Right kidney (tissue), 1 donor: Measurements from ENCODE around the gene ACTR1A.
"Not testable (repeated sequence)": the region's sequence is repeated elsewhere in the genome, so short reads cannot be mapped to it uniquely, and the experiment has no call there.

ENCODE experiments used
- DNase-seq: peaks from one replicate; pipeline ENCODE4 v3.0.0-alpha.2; 2016

ACTR1A gene

DNA sequence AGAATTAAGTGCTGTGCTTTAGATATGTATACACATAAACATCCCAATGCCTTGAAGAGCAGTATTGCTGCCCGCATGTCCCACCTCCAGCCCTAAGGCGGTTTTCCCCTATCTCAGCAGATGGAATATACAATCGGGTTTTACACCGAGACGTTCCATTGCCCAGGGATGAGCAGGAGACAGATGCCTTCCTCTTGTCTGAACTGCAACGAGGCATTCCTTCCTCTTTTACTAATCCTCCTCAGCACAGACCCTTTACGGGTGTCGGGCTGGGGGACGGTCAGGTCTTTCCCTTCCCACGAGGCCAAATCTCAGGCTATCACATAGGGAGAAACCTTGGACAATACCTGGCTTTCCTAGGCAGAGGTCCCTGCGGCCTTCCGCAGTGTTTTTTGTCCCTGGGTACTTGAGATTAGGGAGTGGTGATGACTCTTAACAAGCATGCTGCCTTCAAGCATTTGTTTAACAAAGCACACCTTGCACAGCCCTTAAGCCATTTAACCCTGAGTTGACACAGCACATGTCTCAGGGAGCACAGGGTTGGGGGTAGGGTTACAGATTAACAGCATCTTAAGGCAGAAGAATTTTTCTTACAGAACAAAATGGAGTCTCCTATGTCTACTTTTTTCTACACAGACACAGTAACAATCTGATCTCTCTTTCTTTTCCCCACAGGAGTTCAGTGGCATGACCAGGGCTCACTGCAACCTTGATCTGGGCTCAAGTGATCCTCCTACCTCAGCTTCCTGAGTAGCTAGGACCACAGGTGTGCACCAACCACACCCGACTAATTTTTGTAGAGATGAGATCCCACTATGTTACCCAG is 47.6 kb downstream of the ACTR1A start:
- not testable (repeated sequence) for DNase-seq

GRCh38 chr10:102453502-102453901 is 49.0 kb downstream of the ACTR1A start:
- DNase-seq = no peak

DNA sequence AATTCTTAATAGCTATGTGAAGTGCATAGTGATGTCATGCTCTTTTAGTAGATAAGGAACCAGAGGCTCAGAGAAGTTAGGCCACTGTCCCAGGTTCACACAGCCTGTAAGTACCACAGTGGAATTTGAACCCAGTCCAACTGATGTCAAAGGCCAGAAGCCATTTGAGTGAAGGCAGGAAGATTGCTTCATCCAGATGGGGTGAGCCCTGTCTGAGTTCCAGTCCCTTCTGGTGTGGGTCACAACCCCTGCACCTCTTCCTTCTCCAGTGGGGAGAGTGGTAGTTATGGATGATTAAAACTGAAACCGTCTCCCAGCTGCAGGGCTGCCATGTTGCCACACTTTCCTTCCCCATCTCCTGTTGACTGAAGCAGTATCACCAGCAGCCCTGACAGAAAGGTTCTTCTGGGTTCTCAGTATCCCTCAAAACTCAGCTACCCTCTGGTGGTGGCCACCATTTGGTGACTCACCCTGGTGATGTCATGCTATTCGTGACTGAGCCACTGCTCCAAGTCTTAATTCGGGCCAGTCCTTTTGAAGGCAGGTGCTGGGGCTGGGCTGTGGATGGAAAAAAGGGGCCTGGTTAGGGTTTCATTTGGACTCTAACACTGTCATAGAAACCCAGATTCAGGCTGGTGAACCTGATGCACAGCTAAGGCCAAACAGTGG is 49.7 kb downstream of the ACTR1A start:
- DNase-seq = no peak

- DNase-seq = no peak
These were observed 51.2 kb downstream of the ACTR1A start, which contains the start of gene C10orf95 for GRCh38 chr10:102451105-102451969. Gene C10orf95, minus strand, starts transcription at chr10:102451543. Its CDS starts 450 bp downstream, at chr10:102451093.

GRCh38 chr10:102450374-102451104 is 52.0 kb downstream of the ACTR1A start:
- DNase-seq = peak; percentile 86

DNA sequence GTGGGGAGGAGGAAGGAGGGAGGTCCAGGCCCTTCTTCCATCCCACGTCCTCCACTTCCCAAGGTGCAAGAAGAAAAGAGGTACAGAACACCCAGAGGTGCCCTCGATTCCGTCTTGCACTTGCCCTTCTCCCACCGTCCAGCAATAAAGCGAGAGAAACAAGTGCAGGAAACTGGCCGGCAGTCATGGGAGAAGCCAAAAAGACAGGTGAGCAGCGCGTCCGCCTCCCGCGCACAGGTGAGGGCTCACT is 52.5 kb downstream of the ACTR1A start:
- no peak for DNase-seq

DNA sequence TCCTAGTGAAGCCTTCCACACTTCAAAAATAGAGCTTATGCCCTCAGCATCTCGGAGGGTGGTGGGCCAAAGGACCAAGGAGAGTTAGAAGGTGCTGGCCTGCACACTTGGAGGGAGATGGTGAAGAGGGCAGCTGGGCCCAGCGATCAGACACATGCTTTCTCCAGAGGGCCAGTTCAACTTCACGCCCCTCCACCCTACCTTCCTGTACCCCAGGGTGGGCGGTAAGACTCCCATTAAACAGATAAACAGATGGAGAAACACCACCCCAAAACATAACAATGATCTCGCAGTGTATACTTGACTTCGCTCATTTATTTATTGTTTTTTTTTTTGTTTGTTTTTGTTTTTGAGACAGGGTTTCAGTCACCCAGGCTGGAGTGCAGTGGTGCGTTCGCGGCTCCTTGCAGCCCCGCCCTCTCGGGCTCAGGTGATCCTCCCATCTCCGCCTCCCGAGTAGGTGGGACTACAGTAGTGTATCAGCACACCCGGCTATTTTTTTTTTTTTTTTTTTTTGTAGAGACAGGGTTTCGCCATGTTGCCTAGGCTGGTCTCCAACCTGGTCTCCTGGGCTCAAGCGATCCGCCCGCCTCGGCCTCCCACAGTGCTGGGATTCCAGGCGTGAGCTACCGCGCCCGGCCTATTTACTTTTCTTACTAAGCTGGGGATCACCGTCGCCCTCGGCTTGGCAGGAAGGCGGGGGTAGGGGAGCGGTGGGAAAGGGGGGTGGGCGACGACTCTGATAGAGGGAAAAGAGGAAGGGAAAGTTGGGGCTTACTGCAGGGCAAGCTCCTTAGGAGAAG is 53.0 kb downstream of the ACTR1A start:
- peak; percentile 61 for DNase-seq

GRCh38 chr10:102444851-102445250 is 57.7 kb downstream of the ACTR1A start:
- no peak for DNase-seq

GRCh38 chr10:102438374-102438773 is 64.1 kb downstream of the ACTR1A start:
- no peak for DNase-seq

DNA sequence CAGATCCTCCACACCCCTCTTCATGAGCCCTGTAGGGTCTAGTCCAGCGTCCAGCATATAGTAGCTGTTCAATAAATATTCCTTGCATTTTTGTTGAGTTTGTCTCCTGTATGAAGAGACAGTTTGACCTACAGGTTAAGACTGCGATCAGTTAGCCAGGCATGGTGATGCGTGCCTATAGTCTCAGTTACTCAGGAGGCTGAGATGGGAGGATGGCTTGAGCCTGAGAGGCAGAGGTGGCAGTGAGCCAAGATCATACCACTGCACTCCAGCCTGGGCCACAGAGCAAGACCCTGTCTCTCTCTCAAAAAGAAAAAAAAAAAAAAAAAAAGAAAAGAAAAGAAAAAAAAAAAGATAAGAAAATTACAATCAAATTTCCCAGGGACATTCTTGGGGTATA is 65.0 kb downstream of the ACTR1A start:
- no peak for DNase-seq

DNA sequence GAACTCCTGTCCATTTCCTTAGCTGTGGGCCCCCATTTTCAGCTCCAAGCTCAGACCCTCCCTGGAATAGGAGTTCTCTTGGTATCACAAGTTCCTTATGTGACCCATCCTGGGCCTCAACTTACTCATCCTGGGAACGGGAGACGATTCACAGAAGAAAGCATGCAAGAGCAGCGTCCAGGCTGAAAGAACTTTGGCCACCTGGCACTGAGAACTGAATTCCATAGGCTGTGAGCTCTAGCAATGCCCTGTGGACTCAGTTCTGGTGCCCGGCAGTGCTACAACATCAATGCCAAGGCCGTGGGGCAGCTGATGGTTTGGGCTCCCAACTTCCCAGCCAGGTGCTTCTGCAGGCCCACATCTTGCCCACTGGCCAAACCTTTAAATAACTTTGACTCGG is 66.2 kb downstream of the ACTR1A start:
- DNase-seq = no peak

GRCh38 chr10:102435529-102436233 is 66.8 kb downstream of the ACTR1A start:
- DNase-seq = peak; percentile 56

- DNase-seq = no peak
These were observed 67.4 kb downstream of the ACTR1A start for GRCh38 chr10:102435133-102435497.

GRCh38 chr10:102434394-102435132 is 67.9 kb downstream of the ACTR1A start:
- peak; percentile 57 for DNase-seq

GRCh38 chr10:102433619-102434046 is 68.9 kb downstream of the ACTR1A start:
- no peak for DNase-seq

DNA sequence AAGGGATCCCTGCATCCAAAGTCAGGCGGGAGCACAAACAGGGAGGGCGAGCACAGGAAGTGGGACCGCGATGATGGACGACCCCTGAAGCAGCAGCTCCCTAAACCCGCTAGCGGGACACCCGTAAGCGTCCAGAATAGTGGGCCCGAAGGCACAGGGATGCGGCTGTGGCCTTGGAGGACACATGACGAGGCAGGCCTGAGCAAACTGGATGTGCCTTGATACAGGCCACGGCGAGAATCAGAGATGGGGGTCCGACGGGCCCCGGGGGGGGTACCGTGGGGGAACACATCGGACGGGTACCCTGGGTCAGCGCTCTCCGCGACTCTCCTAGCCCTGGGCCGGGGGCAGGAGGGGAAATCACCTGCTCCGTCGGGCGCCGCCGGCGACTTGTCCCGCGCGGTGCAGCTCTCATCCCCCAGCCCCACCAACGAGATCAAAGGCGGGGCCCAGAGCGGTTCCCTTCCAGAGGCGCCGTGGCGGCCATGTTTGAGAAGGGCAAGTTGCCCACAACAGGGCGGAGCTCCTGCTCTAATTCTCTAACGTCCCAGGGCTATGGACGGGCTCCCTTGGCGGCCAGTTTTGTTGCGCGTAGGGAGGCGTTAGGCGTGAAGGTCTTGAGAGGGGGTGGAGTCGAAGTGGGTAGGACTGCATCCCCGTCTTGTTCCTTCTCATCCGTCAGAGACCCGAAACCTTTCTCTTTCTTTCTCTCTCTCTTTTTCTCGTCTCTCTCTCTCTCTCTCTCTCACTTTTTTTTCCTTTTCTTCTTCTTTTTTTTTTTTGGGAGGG is 70.2 kb downstream of the ACTR1A start, which contains the start of gene CUEDC2:
CUEDC2 (minus strand) TSS at position 413 of the 789 bp plus-strand sequence. CDS start 7,386 bp downstream, outside the sequence.
- DNase-seq = peak; percentile 93

DNA sequence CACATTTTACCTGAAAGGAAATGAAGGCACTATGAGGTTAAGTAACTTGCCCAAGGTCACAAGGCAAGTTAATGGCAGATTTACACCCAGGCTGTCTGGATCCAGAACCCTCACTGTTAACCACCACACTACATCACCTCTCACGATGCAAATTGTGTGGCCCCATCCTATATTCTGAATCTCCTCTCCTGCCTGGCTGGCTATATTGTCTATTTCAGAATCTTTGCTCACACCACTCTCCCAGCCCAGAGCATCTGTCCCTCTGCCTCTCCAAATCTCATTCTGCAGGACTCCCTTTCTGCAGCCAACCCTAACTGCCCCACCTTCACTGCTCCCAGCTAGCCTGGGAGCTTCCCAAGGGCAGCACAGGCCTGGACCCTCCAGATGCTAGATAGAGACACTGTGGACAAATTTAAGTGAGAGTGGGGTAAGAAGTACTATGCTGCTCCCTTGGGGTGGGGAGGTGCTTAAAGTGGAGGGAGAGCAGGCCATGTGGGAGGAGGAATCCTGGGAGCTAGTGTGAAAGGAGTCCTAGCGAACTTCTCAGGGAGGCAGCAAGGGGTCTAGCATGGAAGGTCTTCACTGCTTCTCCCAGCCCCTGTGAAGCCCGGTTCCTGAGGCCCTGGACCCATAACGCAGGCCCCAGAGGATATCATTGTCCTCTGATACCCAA is 70.9 kb downstream of the ACTR1A start:
- no peak for DNase-seq

DNA sequence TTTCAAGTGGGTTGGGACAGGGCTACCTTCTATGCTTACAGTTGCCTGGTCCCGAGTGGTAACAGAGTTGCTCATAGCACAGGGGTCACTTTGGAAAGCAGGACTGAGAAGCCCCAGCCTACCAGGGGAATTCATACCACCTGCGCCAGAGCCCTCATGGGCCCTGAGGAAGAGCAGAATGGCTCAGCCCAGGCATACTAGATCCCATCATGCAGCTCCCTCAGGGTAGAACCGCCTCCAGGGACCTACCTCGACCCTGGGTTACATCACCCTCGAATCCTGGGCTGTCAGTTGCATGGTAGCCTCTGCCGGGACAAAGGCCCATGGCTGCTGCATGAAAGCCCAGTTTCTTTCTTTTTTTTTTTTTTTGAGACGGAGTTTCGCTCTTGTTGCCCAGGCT is 73.0 kb downstream of the ACTR1A start:
- no peak for DNase-seq
